ENCODE results near the gene CBX8.

GRCh38 chr17:79838522-79839274 lies 41.8 kb upstream of the CBX8 start:
- TF ChIP-seq, protein P1, sequence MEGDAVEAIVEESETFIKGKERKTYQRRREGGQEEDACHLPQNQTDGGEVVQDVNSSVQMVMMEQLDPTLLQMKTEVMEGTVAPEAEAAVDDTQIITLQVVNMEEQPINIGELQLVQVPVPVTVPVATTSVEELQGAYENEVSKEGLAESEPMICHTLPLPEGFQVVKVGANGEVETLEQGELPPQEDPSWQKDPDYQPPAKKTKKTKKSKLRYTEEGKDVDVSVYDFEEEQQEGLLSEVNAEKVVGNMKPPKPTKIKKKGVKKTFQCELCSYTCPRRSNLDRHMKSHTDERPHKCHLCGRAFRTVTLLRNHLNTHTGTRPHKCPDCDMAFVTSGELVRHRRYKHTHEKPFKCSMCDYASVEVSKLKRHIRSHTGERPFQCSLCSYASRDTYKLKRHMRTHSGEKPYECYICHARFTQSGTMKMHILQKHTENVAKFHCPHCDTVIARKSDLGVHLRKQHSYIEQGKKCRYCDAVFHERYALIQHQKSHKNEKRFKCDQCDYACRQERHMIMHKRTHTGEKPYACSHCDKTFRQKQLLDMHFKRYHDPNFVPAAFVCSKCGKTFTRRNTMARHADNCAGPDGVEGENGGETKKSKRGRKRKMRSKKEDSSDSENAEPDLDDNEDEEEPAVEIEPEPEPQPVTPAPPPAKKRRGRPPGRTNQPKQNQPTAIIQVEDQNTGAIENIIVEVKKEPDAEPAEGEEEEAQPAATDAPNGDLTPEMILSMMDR (IDR thresholded peaks at IDR 0.05) = no peak
- TF ChIP-seq EP300 (IDR thresholded peaks at IDR 0.05) (no peak), POLR2A (IDR thresholded peaks at IDR 0.05) (no peak)

Data from sigmoid colon (tissue), 4 donors.